Upper lobe of left lung (tissue), 4 donors: ENCODE measurements around the gene CHST11.

Experiments
- CTCF ChIP-seq, 6 experiments: fragments of 450-650 bp in 4 of 6; fragments of 200-600 bp in 2 of 6; sonication (generic) in 2 of 6; IDR thresholded peaks; one replicate each; pipeline ENCODE4 v1.5.1; 2016 to 2019; ENCODE audit warnings: antibody characterized with exemption in 6 of 6
- EP300 ChIP-seq, 4 donors: sonication (generic); formaldehyde crosslinking; IDR thresholded peaks; one replicate each; pipeline ENCODE4 v1.5.1; 2017; ENCODE audit warnings: antibody characterized with exemption in 4 of 4, control low read depth in 2 of 4
- POLR2A ChIP-seq, 4 donors: fragments of 450-650 bp; IDR thresholded peaks; one replicate each; pipeline ENCODE4 v1.5.1; 2016 to 2017; ENCODE audit warnings: antibody characterized with exemption in 4 of 4, mild to moderate bottlenecking in 2 of 4
- POLR2AphosphoS5 ChIP-seq, 2 donors: sonication (generic); formaldehyde crosslinking; IDR thresholded peaks; one replicate each; pipeline ENCODE4 v1.5.1; 2017; ENCODE audit warnings: antibody characterized with exemption in 2 of 2

- no peak for TF ChIP-seq POLR2A (IDR thresholded peaks at IDR 0.05)
- TF ChIP-seq CTCF (IDR thresholded peaks at IDR 0.05): no peak
- TF ChIP-seq POLR2AphosphoS5 (IDR thresholded peaks at IDR 0.05): no peak
- no peak for TF ChIP-seq EP300 (IDR thresholded peaks at IDR 0.05)
Observed at GRCh38 chr12:104419717-104420116, 37.0 kb upstream of the CHST11 start.
